Breast epithelium (tissue), 4 donors: ENCODE measurements around the gene IMMP2L. TPM values are rescaled to one million over a fixed set of nuclear protein-coding genes. Genes with fewer than 3 reads are reported as not detected.

Source experiments
- DNase-seq, 2 donors: peaks; one replicate each; pipeline ENCODE4 v3.0.0-alpha.2; 2019; ENCODE audit warnings: low spot score in 2 of 2
- H3K27ac ChIP-seq, 2 donors: fragments of 200-600 bp; sonication (generic) in 1 of 2; one replicate each; pipeline ENCODE4 v1.5.1; 2016 to 2019; ENCODE audit warnings: mild to moderate bottlenecking in 1 of 2
- H3K27me3 ChIP-seq, 2 donors: fragments of 200-600 bp; sonication (generic) in 1 of 2; one replicate each; pipeline versions ENCODE4 v1.5.1 to v1.6.0; 2017 to 2019; ENCODE audit warnings: control low read depth in 1 of 2, mild to moderate bottlenecking in 1 of 2
- H3K36me3 ChIP-seq: fragments of 200-600 bp; one replicate; pipeline ENCODE4 v1.5.1; 2019
- H3K4me1 ChIP-seq, 2 donors: fragments of 200-600 bp; sonication (generic); one replicate each; pipeline ENCODE4 v1.5.1; 2016 to 2019; ENCODE audit warnings: control low read depth in 1 of 2
- H3K4me3 ChIP-seq, 3 donors: fragments of 200-600 bp; sonication (generic); 1 replicate in 2 of 3; 2 replicates in 1 of 3; pipeline ENCODE4 v1.5.1; 2016 to 2019; ENCODE audit warnings: mild to moderate bottlenecking in 3 of 3, moderate library complexity in 2 of 3
- H3K9me3 ChIP-seq, 2 donors: fragments of 200-600 bp; sonication (generic) in 1 of 2; one replicate each; pipeline ENCODE4 v1.5.1; 2016 to 2019; ENCODE audit warnings: control low read depth in 1 of 2
- CTCF ChIP-seq, 3 donors: fragments of 450-650 bp; IDR thresholded peaks; one replicate each; pipeline ENCODE4 v1.5.1; 2016 to 2017; ENCODE audit warnings: antibody characterized with exemption in 3 of 3, mild to moderate bottlenecking in 3 of 3, moderate library complexity in 3 of 3
- POLR2A ChIP-seq: fragments of 450-650 bp; IDR thresholded peaks from one replicate; pipeline ENCODE4 v1.6.1; 2016; ENCODE audit warnings: antibody characterized with exemption, mild to moderate bottlenecking, moderate library complexity
- POLR2AphosphoS5 ChIP-seq, 3 donors: sonication (generic); formaldehyde crosslinking; IDR thresholded peaks; one replicate each; pipeline ENCODE4 v1.6.1; 2017; ENCODE audit warnings: antibody characterized with exemption in 3 of 3
- intact Hi-C: fragments of 100-400 bp; cut with DNase I; formaldehyde crosslinking; loops from one replicate; pipeline ENCODE4 v1.15.1; 2023; ENCODE audit warnings: low total_unique reads
- total RNA-seq, 3 donors: library from RNA; depleted of rRNA; stranded (reverse); fragments of >200 nt; gene quantifications; one replicate each; pipeline ENCODE4 v1.1.0, GENCODE V29; 2016

Gene IMMP2L
- total RNA-seq, 3 donors from 2014 or later = 19.8 to 39.7 (median 30.8) TPM

GRCh38 chr7:111029141-111029572, 533.1 kb downstream of the IMMP2L start:
- intact Hi-C loops = no loop called here
- DNase-seq = no peak

GRCh38 chr7:111027396-111027795, 534.9 kb downstream of the IMMP2L start:
- no peak for TF ChIP-seq POLR2A
- TF ChIP-seq POLR2AphosphoS5 (IDR thresholded peaks at IDR 0.05) = no peak
- TF ChIP-seq CTCF (IDR thresholded peaks at IDR 0.05) = no peak
- H3K27me3 ChIP-seq = no peaks in the 10 kb centered on the region
- intact Hi-C loops = no loop called here
- H3K4me1 ChIP-seq = no peaks in the 10 kb centered on the region
- H3K9me3 ChIP-seq = no peaks in the 10 kb centered on the region
- H3K4me3 ChIP-seq = no peak overlapping the region
- H3K36me3 ChIP-seq = no peaks in the 10 kb centered on the region
- no peak overlapping the region for H3K27ac ChIP-seq
- no peak for DNase-seq

More at GRCh38 chr7:111029141-111029572, 533.1 kb downstream of the IMMP2L start:
- Histone ChIP-seq H3K4me3 (no peak overlapping the region), H3K36me3 (no peaks in the 10 kb centered on the region), H3K27ac (no peak overlapping the region), H3K4me1 (no peaks in the 10 kb centered on the region), H3K27me3 (no peaks in the 10 kb centered on the region), H3K9me3 (no peaks in the 10 kb centered on the region)
- TF ChIP-seq CTCF (IDR thresholded peaks at IDR 0.05) (no peak), POLR2A (no peak), POLR2AphosphoS5 (IDR thresholded peaks at IDR 0.05) (no peak)

GRCh38 chr7:111026806-111027205, 535.5 kb downstream of the IMMP2L start:
- TF ChIP-seq CTCF (IDR thresholded peaks at IDR 0.05) (no peak), POLR2AphosphoS5 (IDR thresholded peaks at IDR 0.05) (no peak), POLR2A (no peak)
- Histone ChIP-seq H3K27ac (no peak overlapping the region), H3K9me3 (no peaks in the 10 kb centered on the region), H3K4me3 (no peak overlapping the region), H3K36me3 (no peaks in the 10 kb centered on the region), H3K4me1 (no peaks in the 10 kb centered on the region), H3K27me3 (no peaks in the 10 kb centered on the region)
- intact Hi-C loops = no loop called here
- DNase-seq = no peak

- intact Hi-C loops = no loop called here
- no peak for TF ChIP-seq POLR2A
- TF ChIP-seq CTCF (IDR thresholded peaks at IDR 0.05) = no peak
- no peak for TF ChIP-seq POLR2AphosphoS5 (IDR thresholded peaks at IDR 0.05)
- Histone ChIP-seq H3K4me3 (no peak overlapping the region), H3K4me1 (no peaks in the 10 kb centered on the region), H3K9me3 (no peaks in the 10 kb centered on the region), H3K27ac (no peak overlapping the region), H3K27me3 (no peaks in the 10 kb centered on the region), H3K36me3 (no peaks in the 10 kb centered on the region)
- no peak for DNase-seq
These were observed 535.9 kb downstream of the IMMP2L start for GRCh38 chr7:111026343-111026742.

GRCh38 chr7:111025006-111025405, 537.3 kb downstream of the IMMP2L start:
- Histone ChIP-seq H3K27ac (no peak overlapping the region), H3K9me3 (no peaks in the 10 kb centered on the region), H3K4me1 (no peaks in the 10 kb centered on the region), H3K27me3 (no peaks in the 10 kb centered on the region), H3K4me3 (no peak overlapping the region), H3K36me3 (no peaks in the 10 kb centered on the region)
- intact Hi-C loops = no loop called here
- DNase-seq = no peak
- no peak for TF ChIP-seq POLR2AphosphoS5 (IDR thresholded peaks at IDR 0.05)
- TF ChIP-seq CTCF (IDR thresholded peaks at IDR 0.05) = no peak
- no peak for TF ChIP-seq POLR2A
